Measurements from ENCODE around the gene B4GALNT4.

DNA sequence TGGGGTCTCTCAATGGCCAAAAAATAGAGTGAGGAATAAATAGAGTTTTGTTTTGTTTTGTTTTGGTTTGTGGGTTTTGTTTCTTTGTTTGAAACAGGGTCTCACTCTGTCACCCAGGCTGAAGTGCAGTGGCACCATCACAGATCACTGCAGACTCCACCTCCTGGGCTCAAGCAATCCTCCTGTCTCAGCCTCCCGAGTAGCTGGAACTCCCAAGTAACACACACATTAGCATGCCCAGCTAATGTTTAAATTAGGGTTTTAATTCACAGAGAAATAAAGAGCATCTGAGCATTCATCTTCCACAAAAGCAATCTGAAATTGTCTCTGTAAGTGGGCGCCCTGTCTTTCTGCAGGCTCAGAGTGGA lies 39.4 kb upstream of the B4GALNT4 start:
- TF ChIP-seq, protein P1, sequence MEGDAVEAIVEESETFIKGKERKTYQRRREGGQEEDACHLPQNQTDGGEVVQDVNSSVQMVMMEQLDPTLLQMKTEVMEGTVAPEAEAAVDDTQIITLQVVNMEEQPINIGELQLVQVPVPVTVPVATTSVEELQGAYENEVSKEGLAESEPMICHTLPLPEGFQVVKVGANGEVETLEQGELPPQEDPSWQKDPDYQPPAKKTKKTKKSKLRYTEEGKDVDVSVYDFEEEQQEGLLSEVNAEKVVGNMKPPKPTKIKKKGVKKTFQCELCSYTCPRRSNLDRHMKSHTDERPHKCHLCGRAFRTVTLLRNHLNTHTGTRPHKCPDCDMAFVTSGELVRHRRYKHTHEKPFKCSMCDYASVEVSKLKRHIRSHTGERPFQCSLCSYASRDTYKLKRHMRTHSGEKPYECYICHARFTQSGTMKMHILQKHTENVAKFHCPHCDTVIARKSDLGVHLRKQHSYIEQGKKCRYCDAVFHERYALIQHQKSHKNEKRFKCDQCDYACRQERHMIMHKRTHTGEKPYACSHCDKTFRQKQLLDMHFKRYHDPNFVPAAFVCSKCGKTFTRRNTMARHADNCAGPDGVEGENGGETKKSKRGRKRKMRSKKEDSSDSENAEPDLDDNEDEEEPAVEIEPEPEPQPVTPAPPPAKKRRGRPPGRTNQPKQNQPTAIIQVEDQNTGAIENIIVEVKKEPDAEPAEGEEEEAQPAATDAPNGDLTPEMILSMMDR (IDR thresholded peaks at IDR 0.05; ENCODE audit: low read length), result no peak
- TF ChIP-seq EZH2 (IDR thresholded peaks at IDR 0.05; ENCODE audit: borderline replicate concordance, low read length), result no peak

All from OCI-LY1 (cell line).